Activated T-cell treated with anti-CD3 and anti-CD28 coated beads, Interleukin-2, amount 50 U/mL, for 72 hours (primary cell): ENCODE measurements around the gene PKNOX2. TPM values are rescaled to one million over a fixed set of nuclear protein-coding genes. Genes with fewer than 3 reads are reported as not detected.

Source experiments
- ATAC-seq, 2 donors: fragments of 150-1000 bp; cut with Tn5 transposase; replicated peaks in 1 of 2; 2 replicates each; pipeline ENCODE4 v1.10.0; 2021; ENCODE audit warnings: moderate library complexity in 2 of 2, mild to moderate bottlenecking in 1 of 2
- DNase-seq, 2 donors: peaks; one replicate each; pipeline ENCODE4 v3.0.0; 2021 to 2022; ENCODE audit warnings: mixed read lengths in 1 of 2
- H3K27ac Mint-ChIP-seq: one replicate; pipeline ENCODE4 v1.8.0; 2022; ENCODE audit warnings: mild to moderate bottlenecking, moderate library complexity, mixed read lengths
- H3K27me3 Mint-ChIP-seq: one replicate; pipeline ENCODE4 v1.8.0; 2022; ENCODE audit warnings: low read depth, mixed read lengths
- H3K36me3 Mint-ChIP-seq, 2 donors: one replicate each; pipeline ENCODE4 v1.8.0; 2022; ENCODE audit warnings: mixed read lengths in 2 of 2, mild to moderate bottlenecking in 1 of 2; ENCODE audit not compliant: insufficient read depth in 2 of 2
- H3K4me1 Mint-ChIP-seq: one replicate; pipeline ENCODE4 v1.8.0; 2022; ENCODE audit warnings: low read depth, mixed read lengths
- H3K4me3 Mint-ChIP-seq, 2 donors: one replicate each; pipeline ENCODE4 v1.8.0; 2022; ENCODE audit warnings: mild to moderate bottlenecking in 2 of 2, mixed read lengths in 2 of 2, moderate library complexity in 2 of 2
- H3K9me3 Mint-ChIP-seq, 2 donors: one replicate each; pipeline ENCODE4 v1.8.0; 2022; ENCODE audit warnings: mixed read lengths in 2 of 2
- total RNA-seq, 2 donors: library from RNA; stranded (reverse); gene quantifications; one replicate each; pipeline ENCODE4 v1.2.3, GENCODE V29; 2022

PKNOX2 gene
- total RNA-seq, 2 donors from 2014 or later = not detected

DNA sequence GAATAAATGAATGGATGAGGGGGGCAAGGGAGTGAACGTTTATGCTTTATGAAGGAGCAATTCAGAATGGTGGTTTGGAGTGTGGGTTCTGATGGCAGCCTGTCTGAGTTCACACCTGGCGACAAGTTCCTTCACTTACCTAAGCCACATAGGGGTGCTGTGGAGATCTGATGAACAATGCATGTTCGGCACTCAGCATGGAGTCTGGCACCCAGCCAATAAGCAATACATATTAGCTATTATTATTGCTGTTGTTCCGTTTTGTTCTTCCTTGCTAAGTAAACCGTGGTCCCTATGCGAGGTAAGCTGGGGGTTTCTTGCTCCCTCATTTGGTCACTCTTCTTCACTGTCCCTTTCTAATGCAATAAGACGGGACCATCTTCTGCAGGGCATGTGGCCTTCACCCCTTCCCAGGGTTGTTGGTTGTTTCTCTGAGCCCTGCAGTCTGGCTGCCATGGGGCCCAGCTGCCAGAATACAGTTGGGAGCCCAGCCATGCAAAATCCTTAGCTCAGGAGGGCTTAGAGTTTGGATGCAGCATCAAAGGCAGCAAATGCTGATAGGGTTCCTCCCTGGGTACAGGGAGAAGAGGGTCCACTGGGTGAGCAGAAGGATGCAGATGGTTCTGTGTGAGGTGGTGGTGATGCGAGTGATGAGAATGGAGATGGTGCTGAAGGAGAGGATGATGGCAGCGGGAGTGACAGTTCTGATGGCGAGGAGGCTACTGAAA is 6.4 kb upstream of the PKNOX2 start:
- no peak for ATAC-seq
- H3K4me3 Mint-ChIP-seq = no peak overlapping the region
- no peak for DNase-seq
- H3K27ac Mint-ChIP-seq = no peak overlapping the region
- no peaks in the 10 kb centered on the region for H3K4me1 Mint-ChIP-seq
- no peaks in the 10 kb centered on the region for H3K36me3 Mint-ChIP-seq
- peaks cover 55% of the 10 kb centered on the region for H3K27me3 Mint-ChIP-seq
- peaks cover 2 to 4% of the 10 kb centered on the region in 2 donors for H3K9me3 Mint-ChIP-seq

DNA sequence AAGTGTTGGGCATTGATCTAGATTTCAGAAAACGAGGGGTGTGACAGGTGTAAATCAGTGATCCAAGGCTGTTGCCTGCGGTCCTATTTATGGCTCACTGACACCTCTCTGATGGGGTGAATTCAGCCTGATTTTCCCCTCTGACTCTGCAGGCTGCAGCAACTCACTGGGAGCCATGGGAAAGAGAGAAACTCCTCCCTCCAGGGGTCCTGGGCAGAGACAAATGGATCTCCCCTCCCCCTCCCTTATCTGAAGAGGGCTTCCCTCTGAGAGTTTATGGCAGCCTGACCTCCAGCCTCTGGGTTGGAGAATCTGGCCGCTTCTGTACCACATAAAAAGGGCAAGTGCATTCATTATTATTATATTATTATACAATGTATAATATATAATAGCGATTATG is 1.8 kb upstream of the PKNOX2 start:
- Mint-ChIP-seq H3K27me3 (peaks cover 63% of the 10 kb centered on the region), H3K36me3 (peaks cover 2 to 3% of the 10 kb centered on the region in 2 donors), H3K9me3 (no peaks in the 10 kb centered on the region), H3K4me1 (peaks cover 12% of the 10 kb centered on the region), H3K4me3 (no peak overlapping the region), H3K27ac (no peak overlapping the region)
- no peak for DNase-seq
- no peak for ATAC-seq

- Mint-ChIP-seq H3K4me1 (peaks cover 12% of the 10 kb centered on the region), H3K9me3 (no peaks in the 10 kb centered on the region), H3K4me3 (peak overlapping the region; percentile 18 to 44), H3K27me3 (peaks cover 65% of the 10 kb centered on the region), H3K27ac (no peak overlapping the region), H3K36me3 (peaks cover 2 to 3% of the 10 kb centered on the region in 2 donors)
- no peak for ATAC-seq
- no peak for DNase-seq
Measured at GRCh38 chr11:125163431-125164063, 1.0 kb upstream of the PKNOX2 start.

DNA sequence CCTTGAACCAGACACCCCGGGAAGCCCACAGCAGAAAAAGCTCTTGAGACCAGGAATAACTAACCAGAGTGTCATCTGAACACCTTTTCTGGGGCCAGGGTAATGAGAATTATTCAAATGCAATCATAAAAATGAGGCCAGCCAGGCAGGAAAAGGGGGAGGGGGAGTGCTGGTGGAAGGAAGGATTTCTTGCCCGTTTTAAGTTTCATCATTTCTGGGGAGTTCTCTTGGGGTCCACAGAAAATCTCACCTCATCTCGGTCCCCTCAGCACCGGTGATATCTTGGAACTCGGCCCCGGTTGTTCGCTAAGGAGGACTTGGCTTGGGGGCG is 495 bp upstream of the PKNOX2 start:
- no peak overlapping the region for H3K27ac Mint-ChIP-seq
- peaks cover 12% of the 10 kb centered on the region for H3K4me1 Mint-ChIP-seq
- ATAC-seq (no peak), DNase-seq (no peak)
- peaks cover 2 to 3% of the 10 kb centered on the region in 2 donors for H3K36me3 Mint-ChIP-seq
- H3K27me3 Mint-ChIP-seq = peaks cover 68% of the 10 kb centered on the region
- peak overlapping the region; percentile 18 to 44 for H3K4me3 Mint-ChIP-seq
- no peaks in the 10 kb centered on the region for H3K9me3 Mint-ChIP-seq

DNA sequence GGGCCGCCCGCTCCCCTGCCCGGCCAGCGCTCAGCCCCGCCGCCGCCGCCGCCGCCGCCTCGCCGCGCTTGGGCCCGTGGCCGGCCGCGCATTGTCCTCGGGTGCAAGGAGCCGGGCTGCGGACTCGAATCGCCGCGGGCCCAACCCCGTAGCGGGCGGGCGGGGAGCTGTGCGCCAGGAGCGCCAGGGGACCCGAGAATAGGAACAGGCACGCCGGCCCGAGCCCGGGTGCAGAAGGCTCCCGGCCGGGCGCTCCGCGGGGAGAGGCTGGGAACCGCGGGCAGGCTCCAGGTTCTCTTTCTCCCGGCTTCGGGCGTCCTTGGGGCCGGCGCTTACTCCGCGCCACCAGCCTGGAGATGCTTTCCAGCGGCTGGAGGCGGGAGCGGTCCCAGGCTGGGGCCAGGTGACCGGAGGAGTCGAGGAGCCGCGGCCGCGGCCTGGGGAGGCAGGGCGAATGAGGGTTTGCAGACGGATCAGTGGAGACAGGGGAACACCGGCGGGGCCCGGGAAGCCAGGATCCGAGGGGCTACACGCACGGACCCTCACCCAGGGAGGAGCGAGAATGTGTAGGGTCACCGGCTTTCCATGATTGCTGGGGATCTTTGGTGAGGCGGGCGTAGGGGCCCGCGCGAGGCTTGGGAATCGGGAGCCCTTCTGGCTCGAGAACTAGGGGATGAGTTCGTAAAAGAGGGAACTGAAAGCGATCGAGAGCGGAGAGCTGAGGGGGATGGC is 726 bp downstream of the PKNOX2 start:
- DNase-seq (peak; percentile 12 to 16), ATAC-seq (peak; percentile 27 to 37)
- H3K27ac Mint-ChIP-seq = no peak overlapping the region
- peaks cover 2 to 3% of the 10 kb centered on the region in 2 donors for H3K36me3 Mint-ChIP-seq
- peaks cover 12% of the 10 kb centered on the region for H3K4me1 Mint-ChIP-seq
- no peaks in the 10 kb centered on the region for H3K9me3 Mint-ChIP-seq
- peak overlapping the region; percentile 91 to 92 for H3K4me3 Mint-ChIP-seq
- H3K27me3 Mint-ChIP-seq = peaks cover 77% of the 10 kb centered on the region

DNA sequence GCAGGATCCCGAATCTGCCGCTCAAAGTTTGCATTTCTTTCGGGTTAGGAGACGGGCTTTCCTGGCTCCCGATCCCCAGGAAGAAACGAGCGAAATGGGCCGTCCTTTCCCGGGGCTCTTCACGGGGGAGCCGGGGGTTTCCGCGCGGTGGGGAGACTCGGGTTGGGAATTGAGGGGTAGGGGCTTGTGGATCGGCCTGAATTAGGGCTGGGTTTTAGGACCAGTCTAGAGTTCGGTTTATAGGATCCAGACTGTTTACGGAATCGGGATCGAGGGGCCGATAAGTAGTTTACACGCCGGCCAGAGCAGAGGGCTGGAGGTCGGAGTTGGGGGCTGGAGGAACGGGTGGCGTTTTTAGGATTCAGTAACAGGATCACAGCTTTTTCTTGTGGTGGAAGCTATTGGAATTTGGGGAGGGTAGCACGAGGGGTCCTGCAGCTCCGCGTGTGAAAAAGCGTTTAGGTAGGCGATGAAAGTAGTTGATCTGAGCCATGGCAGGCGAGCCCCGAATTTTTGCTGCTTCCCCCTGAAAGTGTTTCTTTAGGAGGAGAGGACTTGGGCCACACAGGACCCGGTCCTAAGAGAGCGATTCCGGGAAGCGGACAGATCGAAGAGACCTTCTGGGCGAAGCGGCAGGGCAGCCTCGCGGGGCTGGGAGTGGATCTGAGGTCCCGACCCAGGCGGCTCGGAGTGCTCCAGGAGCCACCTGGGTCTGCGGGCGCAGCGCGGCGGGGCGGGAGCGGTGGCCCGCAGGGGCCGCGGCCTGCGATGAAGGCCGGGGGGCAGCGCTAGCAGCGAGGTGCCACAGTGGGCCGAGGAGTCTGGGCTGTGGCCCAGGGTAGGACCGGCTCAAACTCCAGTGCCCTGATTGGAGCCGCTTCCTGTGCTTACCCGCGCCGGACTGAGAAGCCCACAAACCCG is 1.6 kb downstream of the PKNOX2 start:
- ATAC-seq (peak; percentile 10 to 24), DNase-seq (peak; percentile 7 to 8)
- no peak overlapping the region for H3K27ac Mint-ChIP-seq
- H3K4me1 Mint-ChIP-seq = peaks cover 12% of the 10 kb centered on the region
- peak overlapping the region; percentile 91 to 92 for H3K4me3 Mint-ChIP-seq
- H3K9me3 Mint-ChIP-seq = no peaks in the 10 kb centered on the region
- H3K36me3 Mint-ChIP-seq = peaks cover 2 to 3% of the 10 kb centered on the region in 2 donors
- H3K27me3 Mint-ChIP-seq = peaks cover 80% of the 10 kb centered on the region

- no peak overlapping the region for H3K27ac Mint-ChIP-seq
- no peaks in the 10 kb centered on the region for H3K9me3 Mint-ChIP-seq
- ATAC-seq (no peak), DNase-seq (no peak)
- H3K4me3 Mint-ChIP-seq = peak overlapping the region in 1 of 2 donors; percentile 40
- peaks cover 2 to 3% of the 10 kb centered on the region in 2 donors for H3K36me3 Mint-ChIP-seq
- H3K27me3 Mint-ChIP-seq = peaks cover 82% of the 10 kb centered on the region
- H3K4me1 Mint-ChIP-seq = peaks cover 12% of the 10 kb centered on the region
Measured at GRCh38 chr11:125166764-125167291, 2.3 kb downstream of the PKNOX2 start.

DNA sequence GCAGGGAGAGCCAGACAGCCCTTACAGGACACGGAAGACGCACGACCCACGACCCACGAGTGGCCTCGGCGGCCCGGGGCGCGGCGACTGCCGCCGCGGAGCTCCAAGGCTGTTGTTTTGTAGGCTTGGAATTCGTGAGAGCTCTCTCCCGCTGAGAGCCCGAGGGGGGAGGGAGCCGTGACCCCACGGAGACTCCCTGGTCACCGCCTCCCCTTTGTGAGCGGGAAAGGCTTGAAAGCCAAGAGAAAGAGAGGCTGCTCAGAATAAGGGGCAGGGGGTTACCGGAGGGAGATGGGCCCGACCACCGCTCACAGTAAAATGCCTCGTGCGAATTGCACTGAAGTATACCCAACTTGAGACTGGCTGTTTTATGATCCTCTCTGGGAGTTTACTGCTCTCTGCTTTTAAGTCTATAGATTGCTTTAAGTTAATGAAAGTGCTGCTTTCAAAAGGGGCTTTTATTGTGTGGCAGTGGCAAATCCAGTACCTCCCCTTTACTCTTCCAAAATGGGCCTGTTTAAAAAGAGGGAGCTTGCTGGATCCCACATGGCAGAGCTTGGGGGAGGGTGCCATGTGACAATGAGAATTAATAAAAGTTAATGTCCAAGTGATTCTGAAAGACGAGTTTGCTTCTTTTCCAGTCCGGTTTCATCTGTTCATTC is 2.9 kb downstream of the PKNOX2 start:
- ATAC-seq = no peak
- Mint-ChIP-seq H3K27me3 (peaks cover 82% of the 10 kb centered on the region), H3K4me3 (no peak overlapping the region), H3K27ac (no peak overlapping the region), H3K4me1 (peaks cover 12% of the 10 kb centered on the region), H3K36me3 (peaks cover 2 to 3% of the 10 kb centered on the region in 2 donors), H3K9me3 (no peaks in the 10 kb centered on the region)
- DNase-seq = no peak

GRCh38 chr11:125167954-125168835 is 3.6 kb downstream of the PKNOX2 start:
- peaks cover 2 to 3% of the 10 kb centered on the region in 2 donors for H3K36me3 Mint-ChIP-seq
- H3K27ac Mint-ChIP-seq = no peak overlapping the region
- peaks cover 80% of the 10 kb centered on the region for H3K27me3 Mint-ChIP-seq
- no peaks in the 10 kb centered on the region for H3K9me3 Mint-ChIP-seq
- H3K4me3 Mint-ChIP-seq = no peak overlapping the region
- DNase-seq (no peak), ATAC-seq (no peak)
- peaks cover 12% of the 10 kb centered on the region for H3K4me1 Mint-ChIP-seq

GRCh38 chr11:125168918-125169456 is 4.4 kb downstream of the PKNOX2 start:
- Mint-ChIP-seq H3K27ac (no peak overlapping the region), H3K9me3 (no peaks in the 10 kb centered on the region), H3K27me3 (peaks cover 76% of the 10 kb centered on the region), H3K4me3 (no peak overlapping the region), H3K4me1 (peaks cover 12% of the 10 kb centered on the region), H3K36me3 (peaks cover 2 to 3% of the 10 kb centered on the region in 2 donors)
- ATAC-seq = no peak
- DNase-seq = no peak

- Mint-ChIP-seq H3K27ac (no peak overlapping the region), H3K36me3 (peaks cover 0 to 3% of the 10 kb centered on the region in 2 donors), H3K4me3 (no peak overlapping the region), H3K4me1 (peaks cover 12% of the 10 kb centered on the region), H3K9me3 (no peaks in the 10 kb centered on the region), H3K27me3 (peaks cover 78% of the 10 kb centered on the region)
- DNase-seq = no peak
- ATAC-seq = no peak
Measured at GRCh38 chr11:125170001-125170509, 5.5 kb downstream of the PKNOX2 start.
